NCI-H1417 treated with DMSO at 0.1 percent for 48 hours (cell line): ENCODE data around the gene DENND4B.

Source experiments
- DNase-seq: peaks from one replicate; lab custom pipeline; 2025; lab: John Stamatoyannopoulos, UW

Gene DENND4B

DNA sequence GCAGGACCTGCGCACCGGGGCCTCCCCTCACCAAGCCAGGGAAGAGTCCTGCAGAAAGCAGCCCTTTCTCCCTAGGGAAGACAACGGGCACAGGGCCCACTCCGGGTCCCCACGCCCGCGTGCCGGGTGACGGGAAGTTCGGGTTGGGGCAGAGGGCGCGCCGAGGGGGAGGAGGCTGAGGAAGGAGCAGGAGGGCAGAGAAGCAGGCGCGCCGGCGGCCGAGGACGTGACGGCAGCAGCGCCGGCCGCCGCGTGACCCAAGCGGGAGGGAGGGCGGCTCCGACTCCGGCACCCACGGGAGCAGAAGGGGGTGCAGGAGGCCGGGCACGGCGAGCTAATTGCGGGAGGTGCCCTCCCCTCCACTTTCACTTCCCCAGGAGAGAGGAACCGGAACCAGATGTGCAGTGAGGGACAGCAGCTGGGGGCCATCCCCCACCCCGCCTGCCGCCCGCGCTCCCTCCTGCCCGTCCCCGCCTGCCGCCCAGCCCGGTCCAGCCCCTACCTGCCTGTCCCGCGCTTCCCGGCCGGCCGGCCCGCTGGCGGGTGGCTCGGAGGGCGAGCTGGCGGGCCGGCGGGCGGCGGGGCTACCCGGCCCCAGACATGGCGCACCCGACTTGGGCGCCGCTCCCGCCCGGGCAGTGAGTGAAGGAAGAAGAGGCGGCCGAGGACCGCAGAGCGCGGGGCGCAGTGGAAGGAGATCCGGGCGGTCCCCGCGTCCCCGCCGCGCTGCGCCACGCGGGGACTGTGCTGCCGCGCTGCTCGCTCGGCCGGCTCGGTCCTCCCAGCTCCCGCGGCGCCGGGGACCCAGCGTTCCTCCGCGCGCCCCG is 510 bp downstream of the DENND4B start:
- no peak for DNase-seq

GRCh38 chr1:153945131-153945794 is 1.3 kb downstream of the DENND4B start:
- no peak for DNase-seq

DNA sequence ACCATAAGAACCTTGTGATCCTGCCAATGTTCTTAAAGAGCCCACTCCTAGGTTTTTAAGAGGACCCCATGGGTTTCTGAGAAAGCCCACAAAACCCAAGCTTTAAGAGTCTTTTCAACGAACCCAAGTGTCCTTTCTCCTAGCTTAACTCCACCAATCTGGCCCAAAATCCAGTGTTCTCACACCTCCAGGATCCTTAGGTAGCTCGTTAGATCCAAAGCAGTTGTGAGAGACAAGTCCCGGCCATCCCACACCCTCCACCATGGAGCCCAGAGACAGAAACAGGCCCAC is 1.7 kb downstream of the DENND4B start:
- no peak for DNase-seq

GRCh38 chr1:153944005-153944826 is 2.3 kb downstream of the DENND4B start:
- no peak for DNase-seq

DNA sequence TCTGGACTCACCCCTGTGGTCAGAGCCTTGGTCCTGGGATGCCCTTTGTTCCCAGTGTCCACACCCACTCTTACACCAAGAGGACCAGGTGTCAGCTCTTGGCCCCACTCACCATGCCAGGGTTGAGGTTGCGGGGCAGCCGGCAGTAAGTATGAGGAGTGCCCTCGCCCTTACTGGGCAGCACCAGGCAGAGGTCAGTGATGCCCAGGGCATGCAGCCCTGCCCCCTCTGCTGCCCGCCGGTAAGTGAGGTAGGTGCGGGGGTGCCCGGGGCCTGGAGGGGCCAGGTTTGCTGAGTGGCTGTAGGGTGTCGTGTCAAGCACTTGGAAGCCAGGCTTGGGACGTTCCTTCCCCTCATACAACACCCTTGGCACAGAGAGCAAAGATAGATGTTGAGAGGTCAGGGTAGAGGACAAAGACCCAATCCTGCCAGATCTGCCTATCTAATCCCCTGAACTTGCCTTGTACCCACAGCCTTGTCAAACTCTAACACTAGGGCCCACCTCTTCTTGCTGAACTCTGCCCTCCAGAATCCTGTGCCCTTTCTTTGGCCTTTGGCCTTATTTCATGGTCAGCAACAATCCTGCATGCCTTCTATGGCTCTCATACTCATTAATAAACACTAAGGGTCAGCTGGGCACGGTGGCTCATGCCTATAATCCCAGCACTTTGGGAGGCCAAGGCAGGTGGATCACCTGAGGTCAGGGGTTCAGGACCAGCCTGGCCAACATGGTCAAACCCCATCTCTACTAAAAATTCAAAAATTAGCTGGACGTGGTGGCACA is 3.6 kb downstream of the DENND4B start:
- DNase-seq, result no peak

- DNase-seq, result no peak
These were observed 4.4 kb downstream of the DENND4B start for GRCh38 chr1:153941826-153942725.

- no peak for DNase-seq
These were observed 5.8 kb downstream of the DENND4B start for GRCh38 chr1:153940756-153941155.

DNA sequence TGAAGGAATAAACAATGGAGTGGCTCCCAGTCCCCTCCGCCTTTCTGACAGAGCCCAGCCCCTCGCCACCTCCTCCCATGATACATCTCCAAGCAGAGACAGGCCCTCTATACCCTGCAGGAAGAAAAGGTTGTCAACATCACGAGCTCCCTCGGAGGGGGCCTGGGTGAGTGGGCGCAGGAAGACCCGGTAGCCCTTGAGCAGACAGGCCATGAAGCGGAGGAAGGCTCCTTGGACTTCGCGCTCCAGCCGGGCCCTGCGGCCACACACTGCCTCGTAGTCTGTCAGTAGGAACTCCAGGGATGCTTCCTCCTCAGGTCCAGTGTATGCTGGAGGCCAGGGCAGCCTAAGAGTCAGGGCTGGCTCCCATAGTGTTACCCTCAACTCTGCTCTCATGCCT is 7.0 kb downstream of the DENND4B start:
- DNase-seq, result no peak

GRCh38 chr1:153938996-153939395 is 7.5 kb downstream of the DENND4B start:
- DNase-seq, result no peak

- no peak for DNase-seq
These were observed 9.2 kb downstream of the DENND4B start for GRCh38 chr1:153937331-153937730.

GRCh38 chr1:153936011-153936802 is 10.3 kb downstream of the DENND4B start:
- no peak for DNase-seq

GRCh38 chr1:153934746-153935145 is 11.8 kb downstream of the DENND4B start:
- no peak for DNase-seq

DNA sequence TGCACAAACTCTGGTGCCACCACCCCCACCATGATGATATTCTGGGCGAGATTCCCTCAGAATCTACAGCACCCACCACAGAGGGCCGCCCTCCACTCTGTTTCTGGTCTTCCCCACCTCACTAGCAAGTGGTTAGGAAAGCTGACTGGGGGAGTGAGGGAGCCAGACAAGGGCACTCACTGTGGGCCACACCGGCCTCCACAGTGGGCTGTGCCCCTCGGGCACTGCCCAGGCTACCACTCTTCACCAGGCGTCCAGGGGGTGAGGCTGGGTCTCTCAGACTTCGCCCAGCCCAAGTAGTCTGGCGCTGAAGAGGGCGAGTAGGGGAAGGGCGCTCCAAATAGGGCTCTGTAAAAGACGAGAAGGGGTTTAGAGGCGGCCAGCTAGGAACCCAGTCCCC is 12.6 kb downstream of the DENND4B start:
- no peak for DNase-seq

DNA sequence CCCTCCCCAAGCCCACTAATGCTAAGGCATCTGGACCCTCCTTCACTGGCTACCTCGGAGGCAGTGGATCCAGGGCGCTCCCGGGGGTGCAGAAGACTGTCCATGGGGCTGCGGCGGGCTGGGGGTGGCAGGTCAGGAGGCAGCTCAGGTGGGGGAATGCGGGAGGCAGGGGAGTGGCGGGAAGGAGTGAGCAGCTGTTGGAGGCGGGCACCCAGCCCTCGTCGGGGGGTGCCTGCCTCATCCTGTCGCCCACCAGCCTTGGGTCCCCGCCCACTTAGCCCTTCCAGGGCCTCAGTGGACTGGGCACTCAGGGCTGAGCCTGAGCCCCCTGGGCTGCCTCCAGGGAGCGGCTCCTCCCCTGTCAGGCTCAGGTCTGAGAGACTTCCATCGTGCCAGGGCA is 13.1 kb downstream of the DENND4B start:
- DNase-seq, result no peak

GRCh38 chr1:153932156-153933131 is 14.1 kb downstream of the DENND4B start:
- no peak for DNase-seq

DNA sequence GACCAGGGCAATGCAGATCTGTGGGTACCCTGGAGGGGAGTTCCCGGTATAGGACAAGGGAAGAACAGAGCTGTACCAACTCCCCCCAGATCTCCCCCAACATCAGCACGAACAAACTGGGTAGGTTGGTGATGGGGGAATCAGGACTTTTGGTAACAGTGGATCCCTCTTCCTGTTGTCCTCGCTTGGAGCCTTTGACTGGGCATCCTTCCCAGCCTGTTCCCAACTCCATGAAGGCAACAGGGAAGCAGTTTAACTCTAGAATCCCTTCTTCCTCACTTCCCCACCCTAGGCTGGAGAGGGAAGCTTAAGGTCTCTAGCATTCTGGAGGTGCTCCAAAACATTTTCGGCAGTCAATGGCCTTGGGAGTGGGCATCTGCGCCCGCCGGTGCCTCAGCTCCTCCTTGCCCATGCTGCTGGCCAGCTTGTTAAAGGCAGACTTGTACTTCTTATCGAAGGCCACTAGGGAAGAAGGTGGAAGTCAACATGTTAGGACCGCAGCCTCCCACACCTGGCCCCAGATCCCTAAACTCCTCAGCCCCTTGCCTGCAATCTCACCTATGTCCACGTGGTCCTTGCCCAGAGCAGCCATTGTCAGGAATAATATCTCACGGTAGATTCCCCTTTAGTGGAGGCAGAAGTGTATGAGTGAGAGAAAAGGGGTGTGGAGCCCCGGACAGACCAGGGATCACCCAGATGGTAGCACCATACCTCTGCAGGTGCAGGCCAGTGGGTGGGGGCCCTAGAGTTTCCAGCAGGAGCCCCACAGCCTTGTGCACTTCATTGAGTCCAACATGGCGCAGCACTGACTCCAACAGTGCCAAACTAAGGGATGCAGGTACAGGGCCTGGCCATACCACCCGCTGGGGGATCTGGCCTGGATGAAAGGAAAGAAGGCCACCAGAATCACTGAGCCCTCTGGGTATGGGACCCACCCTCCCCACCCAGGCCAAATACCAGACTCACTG is 16.3 kb downstream of the DENND4B start:
- no peak for DNase-seq

DNA sequence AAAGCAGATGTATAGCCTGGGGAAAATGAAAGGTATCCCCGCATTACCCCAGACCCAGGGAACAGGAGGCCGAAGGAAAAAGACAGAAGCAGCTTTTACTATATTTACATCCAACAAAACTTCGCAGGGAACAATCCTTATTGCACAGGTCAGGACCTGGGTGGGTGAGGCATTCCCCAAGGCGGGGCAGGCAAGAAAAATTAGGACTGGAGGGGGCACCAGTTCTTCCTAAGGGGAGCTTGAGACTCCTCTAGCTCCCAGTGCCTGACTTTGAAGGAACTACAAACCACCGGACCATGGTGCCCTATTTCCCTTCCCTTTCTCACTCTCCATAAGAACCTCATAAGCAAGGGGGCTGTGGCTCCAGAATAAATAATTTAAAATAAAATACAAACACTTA is 17.1 kb downstream of the DENND4B start:
- DNase-seq, result no peak

- DNase-seq, result no peak
These were observed 17.7 kb downstream of the DENND4B start for GRCh38 chr1:153928791-153929341.
